GM12878 (cell line): ENCODE results near the gene ZMIZ1. TPM values are rescaled to one million over a fixed set of nuclear protein-coding genes. Genes with fewer than 3 reads are reported as not detected.

ENCODE experiments used
- ATAC-seq: fragments of 200-7000 bp; cut with Tn5 transposase; 3 replicates; pipeline ENCODE4 v1.9.1; 2020; ENCODE audit warnings: mild to moderate bottlenecking, moderate library complexity
- BruUV-seq: library from RNA; stranded (reverse); fragments of 400-500 nt; replicated peaks from 2 replicates; lab custom pipeline; 2021; lab: Mats Ljungman, UMichigan
- CTCF ChIA-PET: fragments of 300-600 bp; sonication (Branson Sonifier 250); formaldehyde crosslinking; extraction: SDS; loops from one replicate; lab custom pipeline; 2021; ENCODE audit warnings: inconsistent platforms; lab: Yijun Ruan, JAX
- POLR2A ChIA-PET: fragments of 350-600 bp; formaldehyde crosslinking; extraction: SDS; loops from one replicate; lab custom pipeline; 2021; ENCODE audit warnings: inconsistent platforms; lab: Charles Lee
- RAD21 ChIA-PET: fragments of 300-600 bp; sonication (Branson Sonifier 250); formaldehyde crosslinking; loops from one replicate; lab custom pipeline; 2023; ENCODE audit warnings: antibody characterized with exemption; ENCODE audit not compliant: unreplicated experiment; lab: Charles Lee
- SMC1A ChIA-PET: fragments of 300-600 bp; sonication (Branson Sonifier 250); formaldehyde crosslinking; loops from one replicate; lab custom pipeline; 2023; ENCODE audit not compliant: unreplicated experiment, uncharacterized antibody; lab: Charles Lee
- DNase-seq: peaks from one replicate; pipeline ENCODE4 v3.0.0-alpha.2; 2011; ENCODE audit warnings: low read depth, low spot score
- FAIRE-seq: peaks from 3 replicates; lab custom pipeline; 2011; peaks lifted over from hg19 to GRCh38; lab: Jason Lieb, UNC
- H2AFZ ChIP-seq: 2 replicates; pipeline ENCODE4 v1.6.0; 2011; ENCODE audit warnings: low read depth, low read length, control low read depth; ENCODE audit not compliant: control insufficient read depth
- H3K27ac ChIP-seq: 2 replicates; pipeline ENCODE4 v1.5.1; 2011; ENCODE audit warnings: control low read depth; ENCODE audit not compliant: control insufficient read depth, insufficient read depth
- H3K27me3 ChIP-seq, 2 experiments: replicated peaks in 1 of 2; 2 replicates each; pipeline versions ENCODE4 v1.6.0 to v1.6.1; 2011; ENCODE audit warnings: low read length in 1 of 2; ENCODE audit not compliant: control insufficient read depth in 2 of 2, insufficient read depth in 2 of 2
- H3K36me3 ChIP-seq, 2 experiments: 2 replicates each; pipeline ENCODE4 v1.5.1; 2011; ENCODE audit warnings: low read length in 1 of 2; ENCODE audit not compliant: control insufficient read depth in 2 of 2, insufficient read depth in 2 of 2
- H3K4me1 ChIP-seq: 2 replicates; pipeline ENCODE4 v1.6.1; 2011; ENCODE audit warnings: mild to moderate bottlenecking, low read length, moderate library complexity, mixed read lengths; ENCODE audit not compliant: control insufficient read depth, insufficient read depth
- H3K4me2 ChIP-seq: 2 replicates; pipeline ENCODE4 v1.6.0; 2011; ENCODE audit warnings: control low read depth; ENCODE audit not compliant: control insufficient read depth, insufficient read depth
- H3K4me3 ChIP-seq: fragments of 200-600 bp; sonication (generic); 2 replicates; pipeline ENCODE4 v1.5.1; 2016
- H3K79me2 ChIP-seq: 2 replicates; pipeline ENCODE4 v1.6.0; 2011; ENCODE audit warnings: low read length; ENCODE audit not compliant: control insufficient read depth, insufficient read depth
- H3K9ac ChIP-seq: 2 replicates; pipeline ENCODE4 v1.8.0; 2011; ENCODE audit warnings: low read length, control low read depth, mixed read lengths; ENCODE audit not compliant: control insufficient read depth, insufficient read depth
- H3K9me3 ChIP-seq: replicated peaks from 3 replicates; pipeline ENCODE4 v1.5.1; 2011; ENCODE audit warnings: mild to moderate bottlenecking, low read length; ENCODE audit not compliant: control insufficient read depth, insufficient read depth
- H4K20me1 ChIP-seq: 2 replicates; pipeline ENCODE4 v1.6.0; 2011; ENCODE audit not compliant: control insufficient read depth, insufficient read depth
- BCL11A ChIP-seq: IDR thresholded peaks from 2 replicates; pipeline ENCODE4 v1.6.1; 2011; ENCODE audit warnings: low read depth, low read length
- HDAC6 ChIP-seq: fragments of 200-600 bp; sonication (generic); IDR thresholded peaks from one replicate; pipeline ENCODE4 v1.8.0; 2017; ENCODE audit warnings: antibody characterized with exemption; ENCODE audit not compliant: unreplicated experiment
- HDGF ChIP-seq: fragments of 450-650 bp; IDR thresholded peaks from 2 replicates; pipeline ENCODE4 v1.6.1; 2016; ENCODE audit warnings: antibody characterized with exemption
- JUND ChIP-seq: IDR thresholded peaks from 2 replicates; pipeline ENCODE4 v1.6.1; 2012; ENCODE audit warnings: low read depth, mild to moderate bottlenecking, low read length, improper control_type of control experiment, moderate library complexity
- MYC ChIP-seq: IDR thresholded peaks from 2 replicates; pipeline ENCODE4 v1.6.1; 2011; ENCODE audit warnings: mild to moderate bottlenecking, low read length, moderate library complexity, inconsistent platforms; ENCODE audit not compliant: insufficient read depth, insufficient replicate concordance, insufficient read length, severe bottlenecking
- POLR2A ChIP-seq: IDR thresholded peaks from 2 replicates; pipeline ENCODE4 v1.6.1; 2011; ENCODE audit warnings: low read depth, mild to moderate bottlenecking, low read length
- RBBP5 ChIP-seq: fragments of 200-600 bp; sonication (generic); conservative IDR thresholded peaks from 2 replicates; pipeline ENCODE4 v1.6.1; 2016
- SIX5 ChIP-seq: IDR thresholded peaks from 2 replicates; pipeline ENCODE4 v1.6.1; 2011; ENCODE audit warnings: mild to moderate bottlenecking, low read depth, low read length, moderate library complexity; ENCODE audit not compliant: severe bottlenecking
- TBL1XR1 ChIP-seq: IDR thresholded peaks from 2 replicates; pipeline ENCODE4 v1.6.1; 2012; ENCODE audit warnings: low read depth, low read length, improper control_type of control experiment
- ZNF207 ChIP-seq: fragments of 450-650 bp; IDR thresholded peaks from 2 replicates; pipeline ENCODE4 v1.6.1; 2014; ENCODE audit warnings: antibody characterized with exemption, mild to moderate bottlenecking, borderline replicate concordance
- ZZZ3 ChIP-seq: IDR thresholded peaks from 2 replicates; pipeline ENCODE4 v1.6.1; 2011; ENCODE audit warnings: low read depth; ENCODE audit not compliant: control insufficient read depth, insufficient read length
- WGBS: methylation state at CpG from one replicate; pipeline ENCODE4 v1.1.6; 2016; ENCODE audit warnings: low lambda C conversion rate; ENCODE audit not compliant: insufficient replicate concordance, insufficient coverage; ENCODE audit errors: missing lambda C conversion rate; 5-methylcytosine and 5-hydroxymethylcytosine counted together
- in situ Hi-C: fragments of 300-500 bp; cut with MboI; formaldehyde crosslinking; loops from 9 replicates; pipeline ENCODE4 v1.14.3; 2018; ENCODE audit warnings: mixed read lengths
- intact Hi-C: fragments of 100-400 bp; cut with micrococcal nuclease; formaldehyde crosslinking; loops from one replicate; pipeline ENCODE4 v1.14.2; 2022; ENCODE audit not compliant: unreplicated experiment
- polyA plus RNA-seq, 11 experiments: library from polyadenylated mRNA; depleted of rRNA in 4 of 11; unstranded in 6 of 11; stranded (reverse) in 5 of 11; fragments of >200 nt; fragmentation: Nextera tagmentation in 4 of 11; fragmentation: Illumina TruSeq in 1 of 11; extraction: Ambion mirVana in 4 of 11; extraction: Trizol in 1 of 11; gene quantifications; 1 replicate in 1 of 11; 2 replicates in 10 of 11; pipeline versions ENCODE4 v1.2.1 to v1.2.3, GENCODE V29; 2011 to 2016; ENCODE audit warnings: inconsistent platforms in 2 of 11, missing spikeins in 2 of 11, low read depth in 1 of 11
- total RNA-seq, 4 experiments: library from RNA; depleted of rRNA in 3 of 4; stranded (reverse); fragments of >200 nt in 3 of 4; fragmentation: Illumina TruSeq in 1 of 4; extraction: Trizol in 1 of 4; gene quantifications; 2 replicates each; pipeline versions ENCODE4 v1.2.1 to v1.2.3, GENCODE V29; 2013 to 2021
- TF ChIP-seq, protein P1 (sequence below): IDR thresholded peaks from 2 replicates; pipeline ENCODE4 v1.6.1; 2012; ENCODE audit warnings: low read depth, low read length, improper control_type of control experiment
- TF ChIP-seq, protein P2 (sequence below): fragments of 450-650 bp; IDR thresholded peaks from 2 replicates; pipeline ENCODE4 v1.6.1; 2016; ENCODE audit warnings: mild to moderate bottlenecking
- TF ChIP-seq, protein P3 (sequence below): IDR thresholded peaks from 2 replicates; pipeline ENCODE4 v1.6.1; 2011; ENCODE audit warnings: mild to moderate bottlenecking, low read depth, low read length, moderate library complexity; ENCODE audit not compliant: insufficient replicate concordance

Gene ZMIZ1
- total and polyA plus RNA-seq, 10 of the 15 experiments (the other 5 are each of a cell fraction or from before 2014, with no cell fraction given), result 3.1 to 82.3 (median 14.9) TPM

GRCh38 chr10:79127151-79127961, 58.6 kb downstream of the ZMIZ1 start:
- H3K9ac ChIP-seq, result no peak overlapping the region
- peaks cover 6% of the 10 kb centered on the region for H3K4me1 ChIP-seq
- H3K36me3 ChIP-seq, result no peaks in the 10 kb centered on the region
- in situ Hi-C loops (no loop called here), intact Hi-C loops (no loop called here)
- no peak overlapping the region for H3K4me2 ChIP-seq
- BruUV-seq, result no TSS peak
- TF ChIP-seq BCL11A, result no peak
- TF ChIP-seq MYC, result no peak
- TF ChIP-seq HDGF, result no peak
- no peak for TF ChIP-seq HDAC6
- no peak for TF ChIP-seq ZZZ3
- TF ChIP-seq SIX5, result no peak
- TF ChIP-seq, protein P1, sequence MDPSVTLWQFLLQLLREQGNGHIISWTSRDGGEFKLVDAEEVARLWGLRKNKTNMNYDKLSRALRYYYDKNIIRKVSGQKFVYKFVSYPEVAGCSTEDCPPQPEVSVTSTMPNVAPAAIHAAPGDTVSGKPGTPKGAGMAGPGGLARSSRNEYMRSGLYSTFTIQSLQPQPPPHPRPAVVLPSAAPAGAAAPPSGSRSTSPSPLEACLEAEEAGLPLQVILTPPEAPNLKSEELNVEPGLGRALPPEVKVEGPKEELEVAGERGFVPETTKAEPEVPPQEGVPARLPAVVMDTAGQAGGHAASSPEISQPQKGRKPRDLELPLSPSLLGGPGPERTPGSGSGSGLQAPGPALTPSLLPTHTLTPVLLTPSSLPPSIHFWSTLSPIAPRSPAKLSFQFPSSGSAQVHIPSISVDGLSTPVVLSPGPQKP, result no peak
- TF ChIP-seq POLR2A, result no peak
- TF ChIP-seq ZNF207, result no peak
- no peak for TF ChIP-seq JUND
- TF ChIP-seq, protein P2, sequence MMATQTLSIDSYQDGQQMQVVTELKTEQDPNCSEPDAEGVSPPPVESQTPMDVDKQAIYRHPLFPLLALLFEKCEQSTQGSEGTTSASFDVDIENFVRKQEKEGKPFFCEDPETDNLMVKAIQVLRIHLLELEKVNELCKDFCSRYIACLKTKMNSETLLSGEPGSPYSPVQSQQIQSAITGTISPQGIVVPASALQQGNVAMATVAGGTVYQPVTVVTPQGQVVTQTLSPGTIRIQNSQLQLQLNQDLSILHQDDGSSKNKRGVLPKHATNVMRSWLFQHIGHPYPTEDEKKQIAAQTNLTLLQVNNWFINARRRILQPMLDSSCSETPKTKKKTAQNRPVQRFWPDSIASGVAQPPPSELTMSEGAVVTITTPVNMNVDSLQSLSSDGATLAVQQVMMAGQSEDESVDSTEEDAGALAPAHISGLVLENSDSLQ, result no peak
- no peak for TF ChIP-seq RBBP5
- TF ChIP-seq TBL1XR1, result no peak
- TF ChIP-seq, protein P3, sequence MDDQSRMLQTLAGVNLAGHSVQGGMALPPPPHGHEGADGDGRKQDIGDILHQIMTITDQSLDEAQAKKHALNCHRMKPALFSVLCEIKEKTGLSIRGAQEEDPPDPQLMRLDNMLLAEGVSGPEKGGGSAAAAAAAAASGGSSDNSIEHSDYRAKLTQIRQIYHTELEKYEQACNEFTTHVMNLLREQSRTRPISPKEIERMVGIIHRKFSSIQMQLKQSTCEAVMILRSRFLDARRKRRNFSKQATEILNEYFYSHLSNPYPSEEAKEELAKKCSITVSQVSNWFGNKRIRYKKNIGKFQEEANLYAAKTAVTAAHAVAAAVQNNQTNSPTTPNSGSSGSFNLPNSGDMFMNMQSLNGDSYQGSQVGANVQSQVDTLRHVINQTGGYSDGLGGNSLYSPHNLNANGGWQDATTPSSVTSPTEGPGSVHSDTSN, result no peak
- WGBS, result 31% methylated on average over 16 of the region's 16 CpGs
- POLR2A ChIA-PET, result no interaction called here
- H3K27ac ChIP-seq, result no peak overlapping the region
- H3K27me3 ChIP-seq, result no peaks in the 10 kb centered on the region
- H4K20me1 ChIP-seq, result no peaks in the 10 kb centered on the region
- no peaks in the 10 kb centered on the region for H3K79me2 ChIP-seq
- RAD21 ChIA-PET, result no interaction called here
- ATAC-seq (no peak), FAIRE-seq (no peak), DNase-seq (no peak)
- H3K4me3 ChIP-seq, result no peak overlapping the region
- H2AFZ ChIP-seq, result no peak overlapping the region
- SMC1A ChIA-PET, result no interaction called here
- no peaks in the 10 kb centered on the region for H3K9me3 ChIP-seq
- CTCF ChIA-PET, result no interaction called here
